HG03571 (cell line): ENCODE measurements around the gene BSND.

Experiments used
- ATAC-seq: cut with Tn5 transposase; IDR thresholded peaks from one replicate; pipeline ENCODE4 v1.9.1; 2021; ENCODE audit not compliant: unreplicated experiment

Gene BSND

DNA sequence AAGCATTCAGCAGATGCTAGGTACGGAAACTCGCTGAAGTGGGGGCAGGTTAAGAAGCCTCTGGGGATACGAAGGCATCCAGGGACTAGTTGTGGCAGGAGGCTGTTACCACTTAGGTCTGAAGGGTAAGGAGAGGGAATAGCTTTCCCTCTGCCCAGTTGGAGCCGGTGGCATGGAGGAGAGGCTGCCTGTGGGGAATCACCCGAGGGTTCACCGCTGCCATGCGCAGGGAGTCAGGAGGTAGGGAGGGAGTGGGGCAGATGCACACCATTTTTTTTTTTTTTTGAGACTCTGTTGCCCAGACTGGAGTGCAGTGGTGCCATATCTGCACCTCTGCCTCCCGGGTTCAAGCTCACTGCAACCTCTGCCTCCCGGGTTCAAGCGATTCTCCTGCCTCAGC is 46.7 kb downstream of the BSND start:
- ATAC-seq, result no peak

DNA sequence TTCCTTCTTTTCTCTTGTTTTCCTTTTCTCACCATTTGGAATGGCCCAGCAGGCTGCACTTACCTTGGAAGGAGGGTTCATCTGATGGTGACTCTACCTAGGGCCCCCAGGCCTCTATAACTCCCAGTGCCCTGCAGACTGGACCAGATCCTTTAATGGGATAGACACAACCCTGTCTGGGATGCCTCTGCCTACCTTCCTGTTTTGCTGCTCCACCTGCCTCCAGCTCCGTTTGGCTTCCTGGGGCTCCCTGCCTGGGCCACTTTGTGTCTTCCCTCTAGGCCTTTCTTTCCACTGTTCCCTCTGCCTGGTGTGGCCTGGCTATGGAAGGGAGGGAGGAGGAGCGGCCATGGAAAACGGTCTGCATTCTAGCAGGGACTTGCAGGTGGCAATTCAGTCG is 48.1 kb downstream of the BSND start:
- ATAC-seq, result no peak

DNA sequence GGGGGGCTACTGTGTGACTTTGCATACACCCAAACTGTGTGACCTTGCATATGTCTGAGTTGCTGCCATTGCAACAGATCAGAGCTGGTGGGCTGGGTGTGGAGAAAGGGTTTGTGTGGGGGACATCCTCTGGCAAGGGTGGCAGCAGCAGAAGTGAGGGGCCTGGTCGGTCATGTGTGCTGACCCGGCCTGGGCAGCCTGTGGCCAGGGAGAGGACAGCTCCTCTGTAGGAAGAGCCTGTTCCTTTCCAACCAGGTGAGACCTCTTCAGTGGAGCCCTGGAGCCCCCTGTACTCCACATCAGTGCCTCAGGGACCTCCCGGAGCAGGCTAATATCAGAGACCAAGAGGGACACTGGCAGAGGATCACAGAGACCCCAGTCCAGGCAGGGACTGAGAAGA is 48.9 kb downstream of the BSND start:
- ATAC-seq, result no peak

DNA sequence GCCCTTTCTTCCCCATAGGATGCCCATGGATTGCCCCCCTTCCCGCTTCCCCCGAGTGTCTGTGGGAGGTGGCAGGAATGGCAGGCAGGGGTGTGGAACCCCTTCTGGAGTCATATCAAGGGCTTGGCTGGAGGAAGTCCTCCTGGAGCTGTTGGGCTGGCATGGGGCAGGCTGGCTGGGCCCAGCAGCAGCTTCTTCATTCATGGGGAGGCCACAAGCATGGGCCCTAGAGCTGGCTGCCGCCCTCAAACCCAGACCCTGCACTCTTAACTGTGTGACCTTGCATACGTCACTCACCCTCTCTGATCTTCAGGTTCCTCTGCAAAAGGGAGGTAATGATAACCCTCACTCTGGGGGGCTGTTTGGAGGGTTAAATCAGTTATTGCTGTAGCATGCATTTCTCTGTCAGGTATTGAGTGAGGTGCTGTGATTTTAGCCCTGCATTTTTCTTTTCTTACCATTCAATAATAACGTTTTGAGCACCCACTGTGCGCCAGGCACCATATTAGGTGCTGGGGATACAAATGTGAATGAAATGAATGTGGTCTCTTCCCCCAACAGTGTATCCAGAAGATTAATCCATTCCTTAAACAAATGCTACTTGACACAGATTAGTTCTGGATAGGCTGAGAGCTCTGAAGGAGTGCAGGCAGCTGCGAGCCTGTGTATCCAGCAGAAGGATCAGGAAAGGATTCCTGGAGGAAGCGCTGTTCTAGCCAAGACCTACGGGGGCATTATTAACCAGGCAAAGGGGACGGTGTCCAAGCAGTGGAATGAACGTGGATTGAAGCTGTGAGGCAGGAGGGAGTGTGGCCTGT is 49.9 kb downstream of the BSND start:
- no peak for ATAC-seq

DNA sequence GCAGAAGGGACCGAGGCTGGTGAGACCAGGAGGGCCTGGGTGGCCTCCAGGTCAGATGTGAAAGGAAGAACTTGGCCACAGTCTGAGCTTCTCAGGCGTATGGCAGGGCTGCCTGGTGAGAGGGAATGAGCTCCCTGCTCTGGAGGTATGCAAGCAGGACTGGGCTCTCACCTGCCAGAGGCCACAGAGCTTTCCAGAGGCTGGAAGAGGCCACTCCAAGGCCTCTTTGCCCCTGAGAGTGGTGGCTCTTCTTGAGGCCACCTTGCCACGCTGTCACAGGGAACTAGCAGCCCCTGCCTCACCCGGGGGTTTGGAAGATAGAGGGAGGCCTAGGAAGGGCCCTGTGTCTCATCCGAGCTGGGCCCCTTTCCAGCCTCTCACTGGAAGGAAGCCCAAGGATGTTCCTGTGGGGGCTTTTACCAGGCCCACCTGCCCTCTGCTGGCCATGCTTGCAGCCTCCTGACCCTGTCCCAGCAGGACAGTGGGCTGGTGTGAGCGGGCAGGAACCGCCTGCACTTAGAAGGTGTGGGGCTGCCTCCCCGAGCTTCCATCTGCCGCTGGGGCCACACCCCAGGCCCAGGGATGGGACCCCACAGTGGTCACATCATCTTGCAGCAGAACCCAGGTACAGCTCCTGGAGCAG is 50.7 kb downstream of the BSND start:
- no peak for ATAC-seq

DNA sequence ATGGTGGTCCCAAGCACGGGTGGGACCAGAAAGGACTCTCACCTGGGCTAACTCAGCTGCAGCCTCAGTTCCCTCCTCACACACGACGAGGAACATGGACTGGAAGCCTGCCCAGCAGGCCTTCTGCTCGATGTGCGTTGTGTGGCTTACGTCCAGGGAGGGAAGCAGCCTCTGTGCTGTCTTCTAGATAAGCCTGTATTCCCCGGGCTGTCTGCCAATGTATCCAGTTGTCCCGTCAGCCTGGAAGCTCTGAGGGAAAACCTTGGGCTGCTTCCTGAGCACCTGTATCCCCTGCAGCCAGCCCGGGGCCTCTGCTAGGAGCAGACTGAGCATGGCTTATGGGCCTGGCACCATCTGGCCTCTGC is 51.2 kb downstream of the BSND start:
- no peak for ATAC-seq

DNA sequence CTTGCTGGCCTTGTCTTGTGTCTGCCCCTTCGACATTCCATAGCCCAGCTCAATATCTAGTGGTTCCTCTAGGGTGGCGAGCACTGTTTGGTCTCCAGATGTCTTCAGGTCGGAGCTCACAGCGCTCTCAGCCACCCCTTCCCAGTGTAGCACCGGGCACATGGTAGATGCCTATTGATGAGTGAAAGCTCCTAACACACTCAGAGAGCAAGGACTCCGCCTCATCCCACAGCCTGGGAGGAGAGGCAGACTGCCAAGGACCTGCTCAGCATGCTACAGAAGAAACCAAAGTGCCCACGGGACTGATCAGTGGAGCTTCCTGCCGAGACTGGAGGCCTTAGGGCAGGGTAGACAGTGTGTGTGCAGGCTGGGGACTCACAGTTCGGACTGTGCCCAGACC is 51.5 kb downstream of the BSND start:
- ATAC-seq, result no peak

DNA sequence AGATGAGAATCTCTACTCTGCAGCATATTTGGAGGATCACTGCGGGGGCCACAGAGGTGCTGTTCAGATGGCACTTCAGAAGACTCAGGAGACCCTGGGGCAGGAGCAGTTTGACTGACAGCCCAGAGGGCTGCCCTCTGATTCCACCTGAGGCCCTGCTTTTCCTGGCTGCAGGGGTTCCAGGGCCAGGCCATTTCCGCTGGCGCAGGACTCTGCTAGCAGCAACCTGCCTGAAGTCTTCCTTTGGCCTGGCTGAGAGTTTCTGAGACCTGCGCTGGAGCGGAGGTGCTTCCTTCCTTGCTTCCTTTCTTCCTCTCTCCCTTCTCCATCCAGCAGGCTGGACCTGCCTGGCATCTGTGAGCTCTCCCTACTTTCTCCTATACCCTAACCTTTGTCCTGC is 52.4 kb downstream of the BSND start:
- no peak for ATAC-seq

DNA sequence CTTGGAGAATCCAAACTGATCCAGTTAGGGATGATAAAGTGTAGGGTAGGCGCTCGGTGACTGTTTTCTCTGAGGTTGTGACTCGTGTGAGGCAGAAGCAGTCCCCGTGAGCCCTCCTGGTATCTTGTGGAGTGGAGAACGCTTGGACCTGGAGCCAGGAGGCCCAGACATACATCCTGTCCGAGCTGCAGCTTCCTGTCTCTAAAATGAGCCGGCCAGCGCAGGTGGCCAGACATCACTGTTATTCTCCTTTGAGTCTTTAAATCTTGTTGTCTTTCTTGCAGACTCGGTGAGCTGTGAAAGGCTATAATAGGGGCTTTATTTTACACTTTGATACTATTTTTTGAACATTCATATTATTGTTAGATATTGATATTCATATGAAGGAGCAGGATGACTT is 52.9 kb downstream of the BSND start:
- ATAC-seq, result no peak

DNA sequence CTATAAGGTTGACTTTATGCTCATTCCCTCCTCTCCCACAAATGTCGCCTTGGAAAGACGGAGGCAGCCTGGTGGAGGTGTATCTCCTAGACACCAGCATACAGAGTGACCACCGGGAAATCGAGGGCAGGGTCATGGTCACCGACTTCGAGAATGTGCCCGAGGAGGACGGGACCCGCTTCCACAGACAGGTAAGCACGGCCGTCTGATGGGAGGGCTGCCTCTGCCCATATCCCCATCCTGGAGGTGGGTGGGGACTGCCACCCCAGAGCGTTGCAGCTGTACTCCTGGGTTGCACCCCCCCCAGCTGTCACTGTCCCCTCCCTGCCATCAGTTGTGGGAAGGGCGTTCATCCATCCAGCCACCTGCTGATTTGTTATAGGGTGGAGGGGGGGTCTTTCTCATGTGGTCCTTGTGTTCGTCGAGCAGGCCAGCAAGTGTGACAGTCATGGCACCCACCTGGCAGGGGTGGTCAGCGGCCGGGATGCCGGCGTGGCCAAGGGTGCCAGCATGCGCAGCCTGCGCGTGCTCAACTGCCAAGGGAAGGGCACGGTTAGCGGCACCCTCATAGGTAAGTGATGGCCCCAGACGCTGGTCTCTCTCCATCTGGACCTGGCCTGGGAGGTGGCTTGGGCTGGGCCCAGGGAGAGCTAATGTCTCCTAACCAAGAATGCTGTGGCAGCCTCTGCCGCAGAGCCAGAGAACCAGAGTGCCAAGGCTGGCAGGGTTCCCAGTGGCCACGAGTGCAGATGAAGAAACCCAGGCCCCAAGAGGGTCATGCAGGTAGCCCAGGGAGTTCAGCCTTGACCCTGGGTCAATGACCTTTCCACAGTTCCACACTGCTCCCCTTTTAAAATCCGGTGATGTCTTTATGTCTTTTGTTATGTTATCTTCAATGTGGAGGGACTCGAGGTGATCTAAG is 53.7 kb downstream of the BSND start:
- no peak for ATAC-seq

DNA sequence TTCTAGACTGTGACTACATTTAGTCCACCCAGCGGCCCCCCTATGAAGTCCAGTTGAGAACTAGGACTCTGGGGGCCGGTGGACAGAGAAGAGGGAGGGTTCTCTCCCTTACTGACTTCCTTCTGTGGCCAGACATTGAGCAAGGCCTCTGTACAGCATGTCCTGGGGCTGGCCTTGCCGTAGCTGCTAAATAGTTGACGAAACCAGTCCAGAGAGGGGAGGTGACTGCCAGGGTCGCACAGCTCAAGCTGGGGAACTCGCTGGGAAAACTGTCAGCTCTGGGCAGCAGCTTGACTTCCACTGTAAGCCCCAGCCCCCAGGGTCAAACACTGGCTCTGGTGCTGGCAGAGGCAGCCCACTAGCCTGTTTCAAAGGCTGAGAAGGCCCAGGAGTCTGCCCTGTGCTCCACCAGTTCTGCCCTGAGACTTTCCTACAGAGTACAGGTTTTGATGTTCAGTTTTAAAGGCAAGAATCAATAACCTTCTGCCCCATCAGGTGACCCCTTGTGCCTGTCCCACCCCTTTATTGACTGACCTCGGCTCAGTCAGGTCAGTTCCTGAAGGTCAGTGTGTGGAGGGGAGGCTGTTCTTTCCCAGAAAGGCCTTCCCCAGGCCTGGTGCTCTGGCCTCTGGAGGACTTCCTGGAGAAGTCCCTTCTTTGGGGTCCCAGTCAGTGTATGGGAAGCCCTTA is 54.7 kb downstream of the BSND start:
- ATAC-seq, result no peak

DNA sequence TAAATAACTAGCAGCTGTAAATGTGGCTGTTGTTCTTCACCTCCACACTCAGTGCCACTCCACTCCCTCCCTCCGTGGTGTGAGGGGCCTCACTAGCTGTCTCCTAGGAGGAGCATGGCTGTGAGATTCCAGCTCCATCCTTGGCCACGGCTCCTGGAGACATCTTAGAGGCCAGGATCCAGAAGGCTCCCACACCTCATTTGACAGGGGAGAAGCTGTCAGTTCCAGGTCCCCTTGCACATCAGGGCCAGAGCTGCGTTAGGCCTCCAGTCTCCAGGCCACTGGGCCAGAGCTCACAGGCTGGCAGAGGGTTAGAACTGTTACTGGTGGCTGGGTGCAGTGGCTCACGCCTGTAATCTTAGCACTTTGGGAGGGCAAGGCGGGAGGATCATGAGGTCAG is 55.7 kb downstream of the BSND start:
- no peak for ATAC-seq

DNA sequence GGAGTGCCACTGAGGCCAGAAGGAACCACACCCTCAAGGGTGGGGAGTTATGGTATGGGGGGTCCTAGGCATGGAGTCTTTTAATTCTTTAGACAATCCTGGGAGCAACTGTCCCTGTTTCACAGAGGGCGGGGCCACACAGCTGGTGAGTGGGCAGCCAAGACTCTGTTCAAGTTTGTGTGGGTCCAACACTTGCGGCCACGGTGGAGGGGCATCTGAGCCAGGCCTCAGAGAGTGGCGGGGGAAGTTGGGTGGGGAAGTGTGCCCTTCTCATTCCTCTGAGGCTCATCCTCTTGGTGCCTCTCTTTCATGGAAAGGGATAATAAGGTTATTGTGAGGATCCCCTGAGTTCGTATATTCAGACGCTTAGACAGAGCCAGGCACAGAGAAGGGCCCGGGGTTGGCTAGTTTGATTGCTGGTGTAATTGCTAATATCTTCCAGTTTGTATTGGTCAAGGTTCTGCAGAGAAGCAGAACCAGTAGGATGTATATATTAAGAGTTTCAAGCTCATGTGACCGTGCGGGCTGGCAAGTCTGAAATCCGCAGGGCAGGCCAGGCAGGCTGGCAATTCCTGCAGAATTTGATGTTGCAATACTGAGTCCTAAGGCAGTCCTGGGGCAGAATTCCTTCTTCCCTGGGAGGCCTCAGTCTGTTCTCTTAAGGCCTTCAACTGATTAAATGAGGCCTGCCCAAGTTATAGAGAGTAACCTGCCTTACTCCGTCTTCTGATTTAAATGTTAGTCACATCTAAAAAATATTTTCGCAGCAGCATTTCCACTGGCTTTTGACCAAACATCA is 56.5 kb downstream of the BSND start:
- ATAC-seq, result no peak

DNA sequence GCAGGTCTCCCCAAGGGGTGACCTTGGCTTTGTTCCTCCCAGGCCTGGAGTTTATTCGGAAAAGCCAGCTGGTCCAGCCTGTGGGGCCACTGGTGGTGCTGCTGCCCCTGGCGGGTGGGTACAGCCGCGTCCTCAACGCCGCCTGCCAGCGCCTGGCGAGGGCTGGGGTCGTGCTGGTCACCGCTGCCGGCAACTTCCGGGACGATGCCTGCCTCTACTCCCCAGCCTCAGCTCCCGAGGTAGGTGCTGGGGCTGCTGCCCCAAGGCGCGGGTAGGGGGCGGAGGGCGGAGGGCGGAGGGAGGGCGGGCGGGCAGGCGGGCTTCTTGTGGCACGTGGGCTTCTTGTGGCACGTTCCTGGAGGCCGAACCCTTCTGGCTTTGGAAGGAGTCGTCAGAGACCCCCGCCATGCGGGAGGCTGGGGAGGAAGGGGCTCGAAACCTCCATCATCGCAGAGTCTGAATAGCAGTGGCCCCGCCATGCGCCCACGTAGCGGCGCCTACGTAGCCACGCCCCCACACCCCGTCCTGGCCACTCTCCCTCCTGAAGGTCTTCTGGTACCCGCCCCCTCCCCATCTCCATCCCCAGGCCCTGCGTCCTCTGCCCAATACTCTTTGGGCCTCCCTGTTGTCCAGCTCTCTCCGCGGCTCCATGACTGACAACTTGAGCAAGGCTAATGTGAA is 57.4 kb downstream of the BSND start:
- ATAC-seq, result no peak

DNA sequence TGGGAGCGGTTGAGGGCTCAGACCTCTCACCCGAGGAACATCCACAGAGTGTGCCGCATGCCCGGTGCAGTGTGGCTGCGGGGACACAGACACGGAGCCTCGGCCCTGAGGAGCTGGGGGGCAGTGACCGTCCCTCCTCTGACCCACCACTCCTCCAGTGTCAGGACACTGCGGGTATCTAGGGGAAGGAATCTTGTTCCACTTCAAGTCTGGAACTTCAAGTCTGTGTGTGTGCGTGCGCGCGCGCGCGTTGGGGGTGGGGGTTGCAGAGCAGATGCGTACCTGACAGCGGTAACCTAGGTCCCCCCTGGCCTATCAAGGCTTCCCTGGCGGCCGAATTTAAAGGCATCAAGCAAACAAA is 57.9 kb downstream of the BSND start:
- ATAC-seq, result no peak

DNA sequence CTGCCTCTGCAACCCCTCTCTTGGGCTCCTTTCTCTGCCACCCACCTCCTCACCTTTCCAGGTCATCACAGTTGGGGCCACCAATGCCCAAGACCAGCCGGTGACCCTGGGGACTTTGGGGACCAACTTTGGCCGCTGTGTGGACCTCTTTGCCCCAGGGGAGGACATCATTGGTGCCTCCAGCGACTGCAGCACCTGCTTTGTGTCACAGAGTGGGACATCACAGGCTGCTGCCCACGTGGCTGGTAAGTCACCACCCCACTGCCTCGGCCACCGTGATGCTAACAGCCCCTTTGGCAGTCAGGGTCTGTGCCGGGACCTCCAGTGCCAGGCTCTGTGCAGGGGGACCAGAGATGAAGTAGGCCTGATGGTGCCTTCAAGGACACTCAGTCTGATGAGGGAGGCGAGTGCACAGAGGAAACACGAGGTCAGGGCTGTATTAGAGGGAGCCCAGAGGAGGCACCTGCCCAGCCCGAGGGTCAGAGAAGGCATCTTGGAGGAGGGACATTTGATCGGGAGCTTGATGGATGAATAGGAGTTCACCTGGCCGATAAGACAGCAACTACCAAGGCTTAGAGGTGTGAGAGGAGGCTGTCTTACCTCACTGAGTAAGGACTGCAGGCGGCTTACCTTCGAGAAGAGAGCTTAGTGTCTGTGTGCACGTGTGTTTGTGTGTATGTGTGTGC is 58.7 kb downstream of the BSND start:
- no peak for ATAC-seq

DNA sequence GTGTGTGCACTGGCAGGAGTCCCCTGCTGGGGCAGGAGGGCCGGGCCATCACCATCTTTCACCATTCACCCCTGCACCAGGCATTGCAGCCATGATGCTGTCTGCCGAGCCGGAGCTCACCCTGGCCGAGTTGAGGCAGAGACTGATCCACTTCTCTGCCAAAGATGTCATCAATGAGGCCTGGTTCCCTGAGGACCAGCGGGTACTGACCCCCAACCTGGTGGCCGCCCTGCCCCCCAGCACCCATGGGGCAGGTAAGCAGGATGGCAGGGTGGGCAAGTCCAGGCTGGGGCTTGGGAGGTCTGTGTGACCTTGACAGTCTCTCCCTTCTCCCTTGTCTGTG is 59.2 kb downstream of the BSND start:
- no peak for ATAC-seq

DNA sequence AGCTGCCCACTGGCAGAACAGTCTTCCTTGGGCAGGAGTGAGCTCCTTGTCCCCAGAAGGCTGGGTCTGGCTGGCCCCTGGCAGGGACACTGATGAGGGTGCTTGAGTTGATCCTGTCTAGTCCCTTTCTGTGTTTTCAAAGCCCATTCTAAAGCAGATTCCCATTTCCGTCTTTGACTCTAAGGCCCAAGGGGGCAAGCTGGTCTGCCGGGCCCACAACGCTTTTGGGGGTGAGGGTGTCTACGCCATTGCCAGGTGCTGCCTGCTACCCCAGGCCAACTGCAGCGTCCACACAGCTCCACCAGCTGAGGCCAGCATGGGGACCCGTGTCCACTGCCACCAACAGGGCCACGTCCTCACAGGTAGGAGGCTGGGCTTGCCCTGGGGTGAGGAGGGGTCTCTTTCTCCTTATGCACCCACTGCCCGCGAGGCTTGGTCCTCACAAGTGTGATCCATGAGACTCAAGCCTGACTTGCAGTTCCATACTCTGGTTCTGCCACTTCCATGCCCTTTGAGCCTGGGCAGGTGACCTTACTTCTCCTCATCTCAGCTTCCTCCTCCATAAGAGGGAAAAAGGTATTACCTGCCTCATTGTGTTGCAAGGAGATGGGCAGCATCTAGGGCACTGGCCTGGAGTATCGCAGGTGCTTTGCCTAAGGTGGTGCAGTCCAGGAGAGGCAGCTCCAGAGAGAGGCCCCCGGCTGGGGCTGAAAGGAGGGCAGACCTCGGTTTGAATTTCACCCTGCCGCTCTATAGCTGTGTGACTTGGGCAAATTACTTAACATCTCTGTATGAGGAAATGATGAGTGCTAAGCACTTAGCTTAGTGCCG is 60.8 kb downstream of the BSND start:
- no peak for ATAC-seq
